ENCODE measurements around the gene PRMT1. TPM values are rescaled to one million over a fixed set of nuclear protein-coding genes. Genes with fewer than 3 reads are reported as not detected.

Gene PRMT1
- total and polyA plus RNA-seq, 2 of the 13 experiments (the other 11 are each of a cell fraction or from before 2014, with no cell fraction given): 324 to 374 TPM

- TF ChIP-seq TGIF2 (CRISPR knock-in tag; IDR thresholded peaks at IDR 0.05) (peak; percentile 79), LCORL (IDR thresholded peaks at IDR 0.05) (no peak), LCORL (CRISPR knock-in tag; IDR thresholded peaks at IDR 0.05) (peak; percentile 48; the same call in 1 of the 2 replicates), ZNF776 (CRISPR knock-in tag; IDR thresholded peaks at IDR 0.05) (peak; percentile 64), ZNF225 (CRISPR knock-in tag; IDR thresholded peaks at IDR 0.05) (peak; percentile 62; the same call in 1 of the 2 replicates), HOXD1 (CRISPR knock-in tag; IDR thresholded peaks at IDR 0.05) (peak; percentile 68; the same call in 1 of the 2 replicates), ZNF678 (CRISPR knock-in tag; IDR thresholded peaks at IDR 0.05) (peak; percentile 85; the same call in 1 of the 2 replicates), MNT (IDR thresholded peaks at IDR 0.05) (peak; percentile 85), SIN3A (IDR thresholded peaks at IDR 0.05; ENCODE audit: borderline replicate concordance, low read depth, low read length) (peak; percentile 71; the same call in 1 of the 2 replicates), CEBPZ (IDR thresholded peaks at IDR 0.05; ENCODE audit: low read length) (no peak), IRF9 (CRISPR knock-in tag; IDR thresholded peaks at IDR 0.05; ENCODE audit: borderline replicate concordance) (peak; percentile 71; the same call in 1 of the 2 replicates), PPARG (CRISPR knock-in tag; conservative IDR thresholded peaks at IDR 0.05) (peak; percentile 12; the same call in 1 of the 2 replicates), PHF8 (CRISPR knock-in tag; IDR thresholded peaks at IDR 0.05) (peak; percentile 82), BRD4 (CRISPR knock-in tag; IDR thresholded peaks at IDR 0.05) (peak; percentile 80; the same call in 1 of the 2 replicates), AKAP8 (CRISPR knock-in tag; IDR thresholded peaks at IDR 0.05) (0 out of 2 replicates have a peak, but pooled peaks have one; percentile 7), ZFP37 (CRISPR knock-in tag; IDR thresholded peaks at IDR 0.05; ENCODE audit: borderline replicate concordance) (no peak), JUND (CRISPR knock-in tag; IDR thresholded peaks at IDR 0.05) (no peak), PHB2 (IDR thresholded peaks at IDR 0.05; ENCODE audit: partially characterized antibody) (no peak), ELF3 (CRISPR knock-in tag; IDR thresholded peaks at IDR 0.05) (peak; percentile 51; the same call in 1 of the 2 replicates), PATZ1 (CRISPR knock-in tag; IDR thresholded peaks at IDR 0.05) (peak; percentile 95), YY1 (IDR thresholded peaks at IDR 0.05; ENCODE audit: insufficient read depth, insufficient replicate concordance, low read depth, low read length) (peak; percentile 93), HNRNPL (IDR thresholded peaks at IDR 0.05; ENCODE audit: low read depth, low read length) (peak; percentile 74; the same call in 1 of the 2 replicates), CCAR2 (optimal IDR thresholded peaks at IDR 0.05; ENCODE audit: low read depth, low read length) (no peak), CHD4 (IDR thresholded peaks at IDR 0.05; ENCODE audit: borderline replicate concordance, low read length) (no peak)
Measured at GRCh38 chr19:49677231-49677900, at the start of gene PRMT1 (continued).

All from HepG2 (cell line).